GM21526 (cell line): ENCODE results near the gene FARS2.

Experiments
- ATAC-seq: cut with Tn5 transposase; IDR thresholded peaks from one replicate; pipeline ENCODE4 v1.9.1; 2021; ENCODE audit warnings: moderate library complexity; ENCODE audit not compliant: unreplicated experiment, low FRiP score

FARS2 gene

DNA sequence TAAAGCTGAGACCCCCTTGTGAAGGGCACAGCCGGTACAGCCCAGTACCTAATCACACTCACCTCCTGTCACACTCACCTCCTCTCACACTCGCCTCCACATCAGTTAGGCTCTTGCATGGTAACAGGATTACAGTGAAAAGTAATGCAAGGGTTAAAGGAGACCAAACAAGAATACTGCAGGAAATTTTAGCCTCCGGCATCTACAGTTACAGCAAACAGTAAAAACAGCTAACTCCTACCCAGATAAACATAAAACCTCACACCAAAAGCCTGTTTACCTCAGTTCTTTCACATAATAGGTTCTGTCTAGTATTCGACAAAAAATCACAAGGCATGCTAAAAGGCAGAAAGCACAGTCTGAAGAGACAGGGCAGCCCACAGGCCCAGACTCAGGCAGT is 55.6 kb downstream of the FARS2 start:
- ATAC-seq, result no peak

GRCh38 chr6:5318617-5319272 is 57.4 kb downstream of the FARS2 start:
- no peak for ATAC-seq

GRCh38 chr6:5323979-5324378 is 62.7 kb downstream of the FARS2 start:
- no peak for ATAC-seq

GRCh38 chr6:5325173-5325572 is 63.9 kb downstream of the FARS2 start:
- no peak for ATAC-seq

GRCh38 chr6:5326022-5326641 is 64.8 kb downstream of the FARS2 start:
- ATAC-seq, result no peak

- ATAC-seq, result no peak
Measured at GRCh38 chr6:5328800-5329199, 67.5 kb downstream of the FARS2 start.

DNA sequence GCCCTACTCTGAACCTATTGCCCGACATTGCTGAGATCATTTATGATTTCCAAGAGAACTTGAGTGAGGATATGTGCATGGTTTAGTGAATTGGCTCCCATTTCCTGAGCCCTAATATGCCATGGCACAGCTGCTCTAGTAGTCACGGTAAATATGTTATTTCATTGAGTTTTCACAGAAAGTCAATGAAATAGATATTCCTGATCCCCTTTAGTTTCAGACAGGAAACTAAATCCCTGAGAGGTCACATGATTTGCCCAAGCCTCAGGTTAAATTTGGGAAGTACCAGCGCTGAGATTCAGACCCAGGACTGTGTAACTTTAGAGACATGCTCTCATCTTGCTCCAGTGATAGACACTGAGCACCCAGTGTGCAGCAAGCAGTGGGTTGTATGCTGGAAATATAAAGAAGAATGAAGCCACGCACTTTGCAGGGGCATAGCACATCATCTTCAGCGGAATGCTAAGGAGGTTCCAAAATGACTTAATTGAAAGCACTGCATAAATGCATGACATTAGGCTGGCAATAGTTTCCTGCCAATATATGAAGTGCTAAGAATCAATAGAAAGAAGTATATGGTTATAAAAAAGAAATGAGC is 70.6 kb downstream of the FARS2 start:
- ATAC-seq, result no peak

- ATAC-seq, result no peak
Measured at GRCh38 chr6:5333658-5334057, 72.3 kb downstream of the FARS2 start.

DNA sequence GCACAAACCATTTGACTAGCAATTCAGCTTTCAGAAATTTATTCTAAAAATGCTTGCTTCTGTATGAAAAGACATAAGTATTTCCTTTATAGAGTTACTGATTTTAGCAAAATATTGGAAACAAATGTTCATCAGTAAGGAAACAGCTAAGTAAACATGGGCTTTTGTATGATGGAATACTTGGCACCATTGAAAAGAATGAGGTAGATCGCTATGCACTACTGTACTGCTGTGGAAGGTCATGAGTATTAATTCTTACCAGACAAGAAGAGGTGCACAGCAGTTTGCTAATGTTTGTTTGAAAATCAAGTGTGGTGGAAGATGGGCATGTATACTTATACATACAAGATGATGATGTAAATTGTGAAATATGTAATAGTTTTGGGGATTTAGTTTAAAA is 73.0 kb downstream of the FARS2 start:
- ATAC-seq, result no peak

DNA sequence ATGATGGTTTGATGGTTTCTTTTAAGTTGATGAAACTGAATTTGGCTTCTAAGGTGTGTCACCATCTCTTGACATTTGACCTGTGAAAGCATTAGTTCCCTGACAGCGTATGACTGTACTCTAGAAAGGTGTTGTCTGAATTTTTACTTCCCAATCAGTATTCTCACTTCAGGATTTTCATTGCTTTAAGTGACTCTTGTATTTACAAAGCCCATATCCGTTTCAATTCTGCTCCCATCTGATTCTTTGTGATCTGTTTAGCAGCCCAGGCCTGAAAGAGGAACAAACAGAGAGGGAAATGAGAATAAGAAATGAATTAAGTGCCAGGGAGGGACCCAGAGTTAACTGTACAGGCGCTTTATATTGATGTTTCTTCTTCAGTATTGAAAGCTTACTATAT is 73.7 kb downstream of the FARS2 start:
- ATAC-seq, result peak; percentile 58

GRCh38 chr6:5337573-5337972 is 76.3 kb downstream of the FARS2 start:
- ATAC-seq, result no peak

DNA sequence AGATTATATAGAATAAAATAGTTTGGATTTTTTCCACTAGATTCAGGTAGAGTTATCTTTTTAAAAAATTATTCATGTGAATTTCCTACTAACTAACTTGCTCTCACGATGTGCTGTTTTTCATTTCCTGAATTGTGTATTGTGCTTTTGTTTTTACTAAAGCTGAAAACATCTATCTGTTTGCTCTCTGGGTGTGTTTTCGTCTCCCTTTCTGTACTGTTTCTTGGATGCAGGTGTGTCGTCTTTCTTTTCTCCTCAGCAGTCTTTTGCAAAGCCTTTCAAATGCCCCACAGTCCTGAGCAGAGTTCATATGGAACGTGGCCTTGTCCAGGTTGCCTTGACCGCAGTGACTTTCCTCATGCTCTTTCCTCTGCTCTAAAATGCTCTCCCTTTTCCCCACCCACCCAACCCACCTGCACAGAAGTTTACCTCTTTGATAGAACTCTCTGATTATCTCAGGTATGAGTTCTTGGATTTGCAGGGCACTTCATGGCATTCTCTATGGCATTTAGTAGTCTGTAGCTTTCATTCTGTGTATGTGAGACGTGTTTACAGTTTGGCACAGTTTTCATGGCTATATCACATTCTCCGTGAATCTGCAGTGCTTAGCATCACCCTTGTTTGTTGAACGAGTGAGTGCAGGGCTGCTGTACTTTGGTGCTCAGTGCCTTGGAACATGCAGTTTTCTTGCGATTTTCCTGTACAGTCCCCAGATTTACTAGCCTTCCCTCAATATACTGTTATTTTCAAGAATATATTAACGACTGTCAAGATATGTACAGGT is 77.1 kb downstream of the FARS2 start:
- peak; percentile 46 for ATAC-seq

- ATAC-seq, result no peak
Measured at GRCh38 chr6:5339786-5340185, 78.5 kb downstream of the FARS2 start.

- ATAC-seq, result no peak
Measured at GRCh38 chr6:5341845-5342244, 80.5 kb downstream of the FARS2 start.

GRCh38 chr6:5343998-5344397 is 82.7 kb downstream of the FARS2 start:
- ATAC-seq, result no peak

DNA sequence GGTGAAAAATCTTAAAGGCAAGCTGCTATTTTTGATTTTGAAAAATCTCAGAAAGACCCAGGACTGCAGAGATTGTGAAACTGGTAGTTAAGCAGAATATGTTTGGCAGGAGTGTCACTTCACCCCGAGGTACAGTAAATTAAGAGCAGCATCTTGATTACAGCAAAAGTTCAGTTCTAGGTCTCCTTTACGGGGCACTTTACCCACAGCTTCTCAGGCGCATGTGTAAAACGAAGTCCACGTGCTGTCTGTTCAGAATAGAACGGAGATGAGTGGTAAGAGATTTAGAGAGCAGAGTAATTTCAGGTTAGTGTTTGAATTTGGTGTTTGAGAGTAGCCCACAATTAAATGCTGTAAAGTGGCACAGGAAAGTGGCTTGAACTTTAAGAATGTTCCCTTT is 84.0 kb downstream of the FARS2 start:
- ATAC-seq, result no peak

GRCh38 chr6:5351552-5352210 is 90.4 kb downstream of the FARS2 start:
- ATAC-seq, result no peak

- no peak for ATAC-seq
Measured at GRCh38 chr6:5353971-5354370, 92.7 kb downstream of the FARS2 start.

DNA sequence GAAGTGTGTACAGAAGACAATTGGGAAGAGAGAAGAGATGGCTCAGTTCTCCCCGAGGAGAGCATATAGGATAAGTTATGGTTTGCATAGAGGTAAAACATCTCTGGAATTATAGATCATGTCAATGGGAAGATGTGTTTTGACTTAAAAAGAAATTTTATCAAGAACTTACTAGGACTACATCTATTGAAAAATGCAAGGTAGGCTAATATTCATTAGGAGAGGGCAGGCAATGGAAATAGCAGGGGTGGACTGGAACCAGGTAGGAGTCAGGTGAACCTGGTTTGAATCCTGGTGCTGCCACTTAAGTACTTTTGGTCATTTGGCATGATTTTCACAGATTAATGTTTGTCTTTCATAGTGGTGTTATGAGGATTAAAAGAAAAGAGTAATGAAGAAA is 96.2 kb downstream of the FARS2 start:
- no peak for ATAC-seq

DNA sequence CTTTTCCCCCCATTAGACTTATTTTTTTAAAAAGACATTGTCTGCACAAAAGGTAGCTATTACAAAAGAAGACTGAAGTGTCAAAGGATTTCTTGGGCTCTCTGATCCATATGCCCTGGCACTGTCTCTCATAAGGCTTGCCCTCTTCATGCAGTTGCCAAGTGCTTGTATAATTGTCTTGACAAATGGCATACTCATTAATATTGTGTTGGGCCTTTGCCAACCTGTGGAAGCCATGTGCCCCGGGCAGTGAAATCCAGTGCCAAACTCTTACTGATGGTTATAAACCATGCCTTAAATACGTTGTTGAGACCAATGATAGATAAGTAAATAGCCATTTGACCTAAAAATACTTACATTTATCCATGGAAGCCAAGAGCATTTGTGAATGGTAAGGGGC is 98.1 kb downstream of the FARS2 start:
- no peak for ATAC-seq

- no peak for ATAC-seq
Measured at GRCh38 chr6:5361396-5361795, 100.1 kb downstream of the FARS2 start.
